GM19035 (cell line): ENCODE measurements around the gene ARMC12.

Source experiments
- ATAC-seq: cut with Tn5 transposase; IDR thresholded peaks from one replicate; pipeline ENCODE4 v1.9.1; 2021; ENCODE audit not compliant: unreplicated experiment

Gene ARMC12

GRCh38 chr6:35718375-35718736 lies 18.5 kb upstream of the ARMC12 start:
- ATAC-seq: no peak

- ATAC-seq: no peak
Measured at GRCh38 chr6:35718911-35719381, 17.9 kb upstream of the ARMC12 start.

GRCh38 chr6:35719404-35719829 lies 17.4 kb upstream of the ARMC12 start:
- no peak for ATAC-seq

- ATAC-seq: no peak
Measured at GRCh38 chr6:35719830-35720733, 16.8 kb upstream of the ARMC12 start.

GRCh38 chr6:35722121-35722761 lies 14.6 kb upstream of the ARMC12 start:
- ATAC-seq: no peak

- ATAC-seq: no peak
Measured at GRCh38 chr6:35723587-35723986, 13.2 kb upstream of the ARMC12 start.

GRCh38 chr6:35724059-35724458 lies 12.8 kb upstream of the ARMC12 start:
- ATAC-seq: no peak

GRCh38 chr6:35724471-35724870 lies 12.4 kb upstream of the ARMC12 start:
- ATAC-seq: no peak

- no peak for ATAC-seq
Measured at GRCh38 chr6:35725081-35725708, 11.6 kb upstream of the ARMC12 start.

- no peak for ATAC-seq
Measured at GRCh38 chr6:35725721-35726438, 11.0 kb upstream of the ARMC12 start.

GRCh38 chr6:35727231-35727934 lies 9.4 kb upstream of the ARMC12 start:
- peak; percentile 15 for ATAC-seq

GRCh38 chr6:35727935-35728682 lies 8.7 kb upstream of the ARMC12 start:
- peak; percentile 47 for ATAC-seq

- no peak for ATAC-seq
Measured at GRCh38 chr6:35728683-35729678, 7.9 kb upstream of the ARMC12 start.

- no peak for ATAC-seq
Measured at GRCh38 chr6:35729722-35730121, 7.1 kb upstream of the ARMC12 start.

GRCh38 chr6:35730745-35731413 lies 6.0 kb upstream of the ARMC12 start:
- no peak for ATAC-seq

GRCh38 chr6:35731414-35731735 lies 5.5 kb upstream of the ARMC12 start:
- peak; percentile 54 for ATAC-seq

GRCh38 chr6:35731736-35732532 lies 4.9 kb upstream of the ARMC12 start:
- peak; percentile 51 for ATAC-seq
